Measurements from ENCODE around the gene GAN.

- TF ChIP-seq CTCF (conservative IDR thresholded peaks at IDR 0.05 in 1 of 2, IDR thresholded peaks at IDR 0.05 in 1 of 2; ENCODE audit: low read depth in 1 of 2, low read length in 2 of 2) (no peak), EZH2 (IDR thresholded peaks at IDR 0.05; ENCODE audit: low read length, missing control alignments) (no peak)
These were observed 101.0 kb downstream of the GAN start for GRCh38 chr16:81415751-81416150.

Data from fibroblast of lung (primary cell).